Skin of body (tissue), 2 donors: ENCODE measurements around the gene ANXA4. TPM values are rescaled to one million over a fixed set of nuclear protein-coding genes. Genes with fewer than 3 reads are reported as not detected.
"Not testable (repeated sequence)": the region's sequence is repeated elsewhere in the genome, so short reads cannot be mapped to it uniquely, and the experiment has no call there.

Experiments used
- DNase-seq: peaks from one replicate; lab custom pipeline; 2025; lab: John Stamatoyannopoulos, UW
- total RNA-seq: library from RNA; depleted of rRNA; stranded (reverse); fragments of >200 nt; gene quantifications from one replicate; pipeline ENCODE4 v1.2.3, GENCODE V29; 2014

Gene ANXA4
- total RNA-seq, 1 donor from 2014 or later: 33.5 TPM

- no peak for DNase-seq
Observed at GRCh38 chr2:69720404-69720803, 21.5 kb upstream of the ANXA4 start.

GRCh38 chr2:69721022-69721421, 20.9 kb upstream of the ANXA4 start:
- DNase-seq: no peak

GRCh38 chr2:69723791-69724190, 18.1 kb upstream of the ANXA4 start:
- DNase-seq: no peak

- DNase-seq: peak; percentile 78
Observed at GRCh38 chr2:69724540-69725159, 17.3 kb upstream of the ANXA4 start.

- DNase-seq: no peak
Observed at GRCh38 chr2:69725706-69726360, 16.1 kb upstream of the ANXA4 start.

GRCh38 chr2:69729266-69729665, 12.7 kb upstream of the ANXA4 start:
- DNase-seq: no peak

- DNase-seq: no peak
Observed at GRCh38 chr2:69729781-69730180, 12.2 kb upstream of the ANXA4 start.

- DNase-seq: peak; percentile 67
Observed at GRCh38 chr2:69731147-69731970, 10.6 kb upstream of the ANXA4 start.

- no peak for DNase-seq
Observed at GRCh38 chr2:69733342-69734034, 8.4 kb upstream of the ANXA4 start.

GRCh38 chr2:69734035-69734611, 7.8 kb upstream of the ANXA4 start:
- peak; percentile 82 for DNase-seq

- DNase-seq: no peak
Observed at GRCh38 chr2:69734854-69735544, 6.9 kb upstream of the ANXA4 start.

GRCh38 chr2:69735686-69736085, 6.2 kb upstream of the ANXA4 start:
- DNase-seq: no peak

GRCh38 chr2:69738149-69738548, 3.8 kb upstream of the ANXA4 start:
- DNase-seq: not testable (repeated sequence)

- DNase-seq: no peak
Observed at GRCh38 chr2:69740502-69740951, 1.4 kb upstream of the ANXA4 start.

- peak; percentile 16 for DNase-seq
Observed at GRCh38 chr2:69741229-69741574, 732 bp upstream of the ANXA4 start.

- DNase-seq: no peak
Observed at GRCh38 chr2:69742322-69742952, 503 bp downstream of the ANXA4 start.

- DNase-seq: no peak
Observed at GRCh38 chr2:69743847-69744264, 1.9 kb downstream of the ANXA4 start.

GRCh38 chr2:69744456-69744855, 2.5 kb downstream of the ANXA4 start:
- DNase-seq: no peak

GRCh38 chr2:69745035-69745434, 3.1 kb downstream of the ANXA4 start:
- no peak for DNase-seq

- DNase-seq: no peak
Observed at GRCh38 chr2:69750246-69750645, 8.3 kb downstream of the ANXA4 start.
